CD4-positive, alpha-beta T cell treated with Interferon gamma for 1 hour (primary cell): Measurements from ENCODE around the gene RNF157.
"Not testable (repeated sequence)": the region's sequence is repeated elsewhere in the genome, so short reads cannot be mapped to it uniquely, and the experiment has no call there.

ENCODE experiments used
- DNase-seq: peaks from one replicate; pipeline ENCODE4 v3.0.0-alpha.2; 2020

The RNF157 gene

DNA sequence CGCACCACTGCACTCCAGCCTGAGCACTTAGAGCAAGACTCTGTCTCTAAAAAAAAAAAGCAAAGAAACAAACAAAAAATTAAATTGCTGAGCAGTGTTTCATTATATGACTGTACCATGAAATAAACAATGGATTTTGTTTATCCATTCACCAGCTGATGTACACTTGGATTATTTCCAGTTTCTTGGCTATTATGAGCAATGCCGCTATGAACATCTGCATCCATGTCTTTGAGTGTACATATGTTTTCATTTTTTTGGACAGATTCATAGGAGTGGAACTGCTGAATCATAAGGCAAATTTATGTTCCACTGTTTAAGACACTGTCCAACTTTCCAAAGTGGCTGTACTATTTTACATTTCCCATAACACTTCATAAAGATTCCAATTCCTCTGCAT, 8.0 kb downstream of the RNF157 start:
- DNase-seq = no peak

DNA sequence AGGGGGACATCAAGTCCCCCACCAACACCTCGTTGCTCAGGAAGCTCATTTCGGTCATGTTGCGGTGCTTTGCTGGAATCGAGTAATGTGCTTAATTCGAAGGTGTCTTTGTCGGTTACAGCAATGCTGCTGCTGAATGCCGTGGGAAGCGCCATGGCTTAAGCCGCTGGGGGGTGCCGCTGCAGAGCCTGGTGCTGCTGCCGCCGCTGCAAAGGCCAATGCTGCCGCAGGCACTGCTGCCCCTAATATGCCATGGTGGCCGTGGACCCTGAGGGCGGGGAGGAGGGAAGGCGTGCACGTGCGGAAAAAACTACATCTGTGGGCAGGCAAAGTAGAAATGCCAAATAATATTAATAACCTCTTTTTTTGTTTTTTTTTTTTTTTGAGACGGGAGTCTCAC, 13.5 kb downstream of the RNF157 start:
- not testable (repeated sequence) for DNase-seq

DNA sequence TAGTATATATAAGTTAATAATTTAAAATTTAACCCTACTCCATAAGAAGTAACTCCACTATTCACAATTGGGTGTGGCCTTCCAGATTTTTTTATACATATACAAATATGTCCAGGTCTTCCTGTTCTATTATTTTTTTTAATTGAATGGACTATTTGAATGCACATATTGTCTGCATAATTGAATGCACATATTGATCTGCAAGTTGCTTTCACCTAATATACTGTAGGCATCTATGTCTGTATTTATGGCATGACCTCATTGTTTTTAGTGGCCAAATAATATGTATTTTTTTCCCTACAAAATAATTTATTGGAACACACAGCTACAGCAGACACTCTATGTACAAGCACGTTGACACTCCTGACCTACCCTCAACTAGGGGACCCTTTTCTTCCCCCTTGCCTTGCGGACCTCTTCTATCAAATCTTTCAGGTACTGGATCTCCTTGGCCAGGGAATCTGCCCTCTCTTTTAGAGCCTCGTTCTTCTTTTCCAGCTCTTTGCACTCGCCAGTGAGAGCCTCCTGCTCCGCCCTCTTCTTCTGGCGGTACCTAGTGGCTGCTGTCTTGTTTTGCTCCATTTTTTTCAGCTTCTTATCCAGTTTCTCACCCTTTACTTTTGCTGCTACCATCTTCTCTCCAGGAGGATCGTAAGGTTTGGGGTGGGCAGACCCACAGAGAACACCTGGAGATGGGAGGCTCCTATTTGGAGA, 14.8 kb downstream of the RNF157 start:
- DNase-seq = not testable (repeated sequence)

DNA sequence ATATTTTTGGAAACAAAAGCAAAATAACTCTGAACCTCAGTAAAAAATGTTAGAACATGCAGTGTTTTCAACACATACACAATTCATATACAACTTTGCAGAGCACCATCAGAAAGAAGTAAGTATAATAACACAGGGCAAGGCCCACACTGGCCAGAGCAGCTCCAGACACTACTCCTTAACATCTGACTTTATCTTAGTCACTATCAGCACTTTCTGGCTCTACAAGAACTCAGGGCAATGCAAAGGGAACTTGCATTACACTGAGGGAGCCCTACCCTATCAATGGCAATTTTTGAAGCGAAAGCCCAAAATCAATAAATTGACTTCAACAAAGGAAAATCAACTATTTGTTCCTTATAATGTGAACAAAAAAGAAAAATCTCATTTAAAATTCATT, 16.5 kb downstream of the RNF157 start:
- DNase-seq = no peak

DNA sequence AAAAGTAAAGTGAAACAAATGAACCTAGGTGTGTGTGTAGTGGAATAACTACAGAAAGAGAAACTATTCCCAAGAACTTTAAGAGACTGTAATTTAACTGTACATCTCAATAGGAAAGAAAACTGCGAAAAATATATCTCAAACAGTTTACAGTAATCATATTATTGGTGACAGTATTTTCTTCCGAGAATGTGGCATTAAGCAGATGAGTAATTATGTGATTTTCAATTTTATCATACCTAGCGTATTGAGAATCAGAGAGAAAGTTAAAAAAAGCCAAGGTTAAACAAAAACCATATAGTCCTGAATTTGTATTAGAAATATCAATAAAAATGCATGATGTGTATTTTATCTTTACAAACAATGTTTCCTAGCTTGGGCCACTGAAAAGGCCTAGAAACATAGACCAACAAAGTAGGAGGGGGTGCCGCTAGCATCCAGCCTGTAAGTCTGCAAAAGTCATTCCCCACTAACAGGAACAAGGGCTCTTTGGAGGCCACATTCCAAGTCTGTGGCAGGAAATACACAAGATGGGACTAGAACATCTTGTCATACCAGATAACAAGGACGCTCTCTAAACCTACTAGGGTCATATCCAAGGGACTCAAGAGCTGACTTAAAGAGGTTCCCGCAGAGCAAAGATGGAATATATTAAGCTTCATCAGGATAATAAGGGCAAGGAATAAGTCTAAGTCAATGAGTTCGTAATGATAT, 20.5 kb downstream of the RNF157 start:
- DNase-seq = no peak

DNA sequence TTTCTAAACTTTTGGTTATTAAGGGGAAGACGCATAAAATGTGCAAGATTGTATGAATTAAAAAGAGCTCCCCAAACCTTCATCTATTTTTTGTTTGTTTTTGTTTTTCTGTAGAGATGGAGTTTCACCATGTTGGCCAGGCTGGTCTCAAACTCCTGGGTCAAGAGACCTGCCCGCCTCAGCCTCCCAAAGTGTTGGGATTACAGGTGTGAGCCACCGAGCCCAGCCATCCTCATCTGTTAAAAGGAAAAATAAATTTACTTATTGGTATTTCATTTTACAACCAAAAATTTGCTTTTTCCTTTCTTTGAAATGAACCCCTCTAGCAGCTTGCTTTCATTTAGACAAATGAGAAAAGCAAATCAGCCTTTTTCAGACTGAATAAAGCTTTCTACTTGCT, 23.2 kb downstream of the RNF157 start:
- DNase-seq = no peak

DNA sequence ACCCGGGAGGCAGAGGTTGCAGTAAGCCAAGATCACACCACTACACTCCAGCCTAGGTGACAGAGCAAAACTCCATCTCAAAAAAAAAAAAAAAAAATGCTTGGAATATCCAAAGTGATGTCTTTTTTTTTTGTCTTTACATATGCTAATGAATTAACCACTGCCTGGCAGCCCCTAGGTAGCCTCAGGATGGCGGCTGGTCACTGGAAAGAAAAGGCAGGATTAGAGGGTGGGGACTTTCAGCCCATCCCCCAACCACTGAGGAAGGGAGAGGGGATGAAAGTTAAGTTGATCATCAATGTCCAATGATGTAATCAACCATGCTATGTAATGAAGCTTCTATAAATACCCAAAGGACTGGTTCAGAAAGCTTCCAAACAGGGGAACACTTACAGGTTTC, 26.8 kb downstream of the RNF157 start:
- DNase-seq = no peak

DNA sequence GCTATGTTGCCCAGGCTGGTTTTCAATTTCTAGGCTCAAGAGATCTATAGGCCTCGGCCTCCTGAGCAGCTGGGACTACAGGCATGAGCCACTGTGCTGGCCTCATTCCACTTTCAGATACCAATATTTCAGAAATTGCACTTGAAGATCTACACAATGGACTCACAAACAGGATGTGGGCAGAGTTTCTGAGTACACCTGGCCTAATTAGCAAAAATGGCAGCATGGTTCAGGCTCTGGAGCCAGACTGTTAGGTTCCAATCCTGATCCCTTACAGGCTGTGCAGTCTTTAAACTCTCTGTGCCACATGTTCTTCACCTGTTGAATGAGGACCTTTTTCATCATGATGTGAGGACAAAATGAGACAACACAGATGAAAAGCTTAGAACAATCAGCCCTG, 32.2 kb downstream of the RNF157 start:
- DNase-seq = no peak

DNA sequence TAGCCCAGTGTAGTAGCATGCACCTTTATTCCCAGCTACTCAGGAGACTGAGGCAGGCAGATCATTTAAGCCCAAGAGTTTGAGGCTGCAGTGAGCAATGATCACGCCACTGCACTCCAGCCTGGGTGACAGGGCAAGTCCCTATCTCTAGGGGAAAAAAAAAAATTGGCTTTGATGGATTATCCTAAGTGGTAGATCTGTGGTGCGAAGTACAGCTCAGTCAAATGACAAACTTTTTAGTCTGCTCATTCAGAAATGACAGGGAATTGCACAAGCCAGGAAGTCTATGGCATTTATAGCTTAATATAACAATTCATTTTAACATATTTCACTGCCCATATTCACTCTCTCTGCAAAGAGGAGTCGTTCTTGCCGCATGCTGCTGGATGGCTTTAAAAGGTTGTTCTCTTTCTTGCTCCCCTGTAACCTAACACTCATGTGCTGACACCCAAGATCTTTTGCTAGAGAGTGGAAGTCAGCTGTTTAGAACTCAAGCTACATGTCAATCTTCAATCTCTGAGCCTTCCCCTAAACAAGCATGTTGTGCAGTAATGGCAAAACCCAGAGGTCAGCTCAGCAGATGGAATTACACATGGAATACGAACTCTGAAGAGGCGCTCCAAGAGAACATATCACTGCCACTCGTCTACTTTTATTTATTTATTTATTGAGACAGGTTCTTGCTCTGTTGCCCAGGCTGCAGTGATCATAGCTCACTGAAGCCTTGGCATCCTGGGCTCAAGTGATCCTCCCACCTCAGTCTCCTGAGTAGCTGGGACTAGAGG, 32.8 kb downstream of the RNF157 start:
- no peak for DNase-seq

DNA sequence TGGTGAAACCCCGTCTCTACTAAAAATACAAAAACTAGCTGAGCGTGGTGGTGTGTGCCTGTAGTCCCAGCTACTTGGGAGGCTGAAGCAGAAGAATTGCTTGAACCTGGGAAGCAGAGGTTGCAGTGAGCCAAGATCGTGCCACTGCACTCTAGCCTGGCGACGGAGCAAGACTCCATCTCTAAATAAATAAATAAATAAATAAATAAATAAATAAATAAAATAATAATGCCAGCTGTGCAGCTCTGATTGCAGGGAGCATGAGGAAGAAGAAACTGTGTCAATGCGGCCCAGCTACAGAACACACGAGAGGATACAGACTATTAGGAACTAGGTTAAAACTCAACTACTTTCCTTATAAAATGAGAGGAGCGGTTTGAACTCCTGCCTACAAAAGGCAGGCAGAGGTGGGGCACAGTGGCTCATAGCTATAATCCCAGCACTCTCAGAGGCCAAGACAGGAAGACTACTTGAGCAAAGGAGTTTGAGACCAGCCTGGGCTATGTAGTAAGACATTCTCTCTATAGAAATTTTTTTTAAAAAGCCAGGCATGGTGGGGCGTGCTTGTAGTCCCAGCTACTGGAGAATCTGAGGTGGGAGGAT, 34.6 kb downstream of the RNF157 start:
- not testable (repeated sequence) for DNase-seq

DNA sequence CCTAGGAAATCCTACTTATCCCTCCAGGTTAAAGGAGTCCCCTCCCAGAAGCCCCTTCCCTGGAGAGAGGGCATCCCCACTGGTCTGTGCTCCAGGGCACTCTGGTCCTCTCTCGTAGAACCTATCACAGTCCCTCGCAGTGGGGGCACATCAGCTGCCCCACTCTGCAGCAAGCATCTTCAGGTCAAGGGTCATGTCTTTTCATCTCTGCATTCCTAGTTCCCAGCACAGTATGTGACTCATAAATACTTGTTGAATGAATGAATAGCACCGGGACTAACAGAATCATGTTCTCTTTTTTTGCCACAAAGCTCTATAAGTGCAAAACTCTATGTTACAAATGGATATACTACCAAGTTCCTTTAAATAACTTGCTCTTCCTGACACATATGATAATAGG, 36.0 kb downstream of the RNF157 start:
- no peak for DNase-seq

DNA sequence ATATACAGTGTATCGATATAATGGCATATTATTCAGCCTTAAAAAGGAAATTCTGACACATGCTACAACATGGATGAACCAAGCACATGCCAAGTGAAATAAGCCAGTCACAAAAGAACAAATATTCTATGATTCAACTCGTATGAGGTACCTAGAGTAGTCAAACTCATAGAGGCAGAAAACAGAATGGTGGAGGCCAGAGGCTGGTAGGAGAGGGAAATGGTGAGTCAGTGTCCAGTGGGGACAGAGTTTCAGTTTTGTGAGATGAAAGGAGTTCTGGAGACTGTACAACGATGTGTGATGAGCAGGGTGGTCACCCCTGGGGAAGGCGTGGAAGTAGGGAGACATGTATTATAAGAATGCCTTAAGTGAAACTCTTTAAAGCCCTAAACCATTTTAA, 39.9 kb downstream of the RNF157 start:
- no peak for DNase-seq

DNA sequence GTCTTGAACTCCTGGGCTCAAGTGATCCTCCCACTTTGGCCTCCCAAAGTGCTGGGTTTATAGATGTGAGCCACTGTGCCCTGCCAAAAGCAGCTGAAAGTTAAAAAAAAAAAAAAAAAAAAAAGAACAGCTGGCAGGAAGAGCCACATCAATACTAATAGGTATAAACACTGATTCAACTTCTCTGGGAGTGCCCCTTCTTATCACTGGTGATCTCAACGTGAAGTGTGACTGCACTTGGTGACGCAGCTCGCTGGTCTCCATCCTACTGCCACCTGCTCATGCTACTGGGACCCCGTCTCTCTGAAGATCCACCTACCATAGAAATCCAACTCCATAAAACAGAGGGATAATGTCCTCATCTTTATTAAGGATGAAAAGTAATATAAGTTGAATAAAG, 40.8 kb downstream of the RNF157 start:
- peak; percentile 81 for DNase-seq

DNA sequence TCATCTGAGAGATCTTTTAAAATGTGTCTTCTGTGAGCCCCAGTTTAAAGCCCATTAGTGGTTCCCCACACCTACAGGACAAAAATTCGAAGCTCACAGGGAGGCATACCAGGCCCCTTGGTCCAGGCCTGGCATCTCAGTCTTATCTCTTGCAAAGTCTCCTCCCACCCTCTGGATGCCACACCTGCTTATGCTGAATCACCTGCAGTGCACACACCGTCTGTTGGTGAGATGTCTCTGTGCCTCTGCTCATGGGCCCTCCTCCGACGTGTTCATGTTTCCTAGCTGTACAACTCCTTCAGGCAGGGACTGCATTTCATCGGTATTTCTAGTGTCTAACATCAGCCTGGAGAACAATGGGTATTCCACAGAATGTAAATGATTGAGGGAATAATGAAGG, 41.6 kb downstream of the RNF157 start:
- DNase-seq = no peak

DNA sequence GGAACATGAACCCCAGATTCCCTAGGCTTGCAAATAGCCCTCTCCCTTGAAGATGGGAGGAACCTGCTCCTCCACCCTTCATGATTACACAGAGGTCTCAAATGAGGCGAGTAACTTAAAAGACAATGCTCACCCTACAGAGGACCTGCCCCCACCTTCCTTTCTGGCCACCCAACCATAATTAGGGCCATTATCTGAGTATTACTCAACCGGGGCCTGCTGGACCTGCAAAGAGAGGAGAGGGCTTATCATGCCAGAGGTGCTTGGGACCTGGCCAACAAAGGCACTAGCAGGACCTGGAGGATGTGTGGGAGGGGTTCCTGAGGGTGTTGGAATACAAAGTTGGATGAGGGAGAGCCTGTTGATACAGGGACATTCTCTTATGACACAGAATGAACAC, 42.4 kb downstream of the RNF157 start:
- no peak for DNase-seq

DNA sequence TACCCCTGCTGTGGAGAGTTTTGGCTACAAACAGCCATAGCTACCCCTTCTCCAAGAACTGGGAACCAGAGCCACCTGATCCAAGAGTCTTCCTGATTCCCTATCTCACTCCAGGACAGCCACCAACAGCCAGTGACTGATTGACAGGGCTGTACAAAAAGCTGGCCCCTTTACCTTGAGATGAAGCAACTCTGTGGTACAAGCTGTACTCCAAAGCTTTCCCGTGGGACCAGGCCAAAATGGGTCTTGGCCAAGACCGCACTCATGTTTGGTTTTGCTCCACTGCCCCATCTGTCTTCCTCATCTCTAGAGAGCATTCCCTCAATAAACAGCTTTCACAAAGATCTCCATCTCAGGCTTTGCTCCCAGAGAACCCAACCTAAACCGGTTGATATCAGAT, 43.6 kb downstream of the RNF157 start:
- DNase-seq = no peak

DNA sequence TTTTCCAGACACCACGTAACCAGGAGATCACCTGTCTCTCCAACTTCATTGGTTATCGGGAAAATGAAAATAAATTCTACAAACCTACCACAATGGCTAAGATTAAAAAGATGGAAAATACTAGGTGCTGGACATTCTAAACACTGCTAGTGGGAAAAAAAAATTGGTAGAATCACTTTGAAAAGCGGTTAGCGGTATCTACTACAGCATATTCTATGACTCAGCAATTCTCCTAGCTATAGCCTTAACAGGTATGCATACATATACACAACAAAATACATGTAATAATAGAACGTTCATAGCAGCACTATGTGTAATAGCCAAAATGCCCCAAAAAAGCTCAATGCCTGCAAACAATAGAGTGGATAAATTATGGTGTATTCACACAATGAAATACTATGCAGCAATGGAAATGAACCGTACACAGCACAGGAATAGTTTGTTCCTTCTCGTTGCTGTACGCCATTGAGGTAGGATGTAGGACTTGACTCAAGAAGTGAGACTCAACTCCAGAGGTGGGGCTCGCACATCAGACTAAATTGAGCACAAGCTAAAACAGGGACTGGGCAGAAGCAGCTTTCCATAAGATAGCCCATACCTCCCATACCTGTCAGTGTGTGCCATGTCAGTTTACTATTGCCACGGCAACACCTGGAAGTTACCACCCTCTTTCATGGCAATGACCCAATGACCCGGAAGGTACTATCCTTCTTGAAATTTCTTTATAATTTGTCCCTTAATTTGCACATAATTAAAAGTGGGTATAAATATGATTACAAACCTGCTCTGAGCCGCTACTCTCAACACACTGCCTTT, 44.8 kb downstream of the RNF157 start:
- DNase-seq = no peak

DNA sequence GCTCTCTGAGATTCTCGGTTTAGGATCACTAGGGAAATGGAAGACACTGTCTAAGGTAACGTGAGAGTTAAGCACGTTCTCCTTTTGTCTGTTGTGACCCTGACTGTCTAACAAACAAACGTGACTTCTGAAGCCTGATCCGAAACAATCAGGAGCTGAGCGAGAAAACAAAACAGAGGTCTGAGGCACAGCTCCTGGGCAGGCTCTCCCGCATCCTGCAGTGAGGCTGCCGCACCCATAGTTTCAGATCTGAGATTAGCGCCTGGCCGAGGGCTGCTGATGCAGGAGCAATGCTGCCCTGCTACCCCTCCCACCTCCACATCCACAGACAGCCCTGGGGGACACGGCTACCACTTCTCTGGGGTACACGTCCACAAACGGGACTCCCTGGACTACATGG, 46.7 kb downstream of the RNF157 start:
- DNase-seq = no peak

DNA sequence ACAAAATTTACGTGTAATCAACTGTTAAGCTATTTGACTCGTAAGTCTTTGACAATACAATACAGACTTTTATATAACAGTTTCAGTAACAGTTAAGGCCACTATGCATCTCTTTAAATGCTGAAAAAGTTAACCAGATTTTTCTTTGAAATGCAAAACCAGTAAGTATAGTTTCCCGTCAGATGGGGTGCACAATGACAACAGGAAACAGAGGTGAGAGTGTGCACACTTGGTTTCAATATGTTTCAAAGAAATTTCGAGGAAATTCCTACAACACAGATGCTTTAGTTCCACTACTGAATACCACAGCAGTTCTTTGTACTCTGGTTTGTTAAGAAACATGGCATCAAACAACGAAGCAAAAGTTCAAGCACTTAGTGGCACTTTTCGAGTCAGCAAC, 48.4 kb downstream of the RNF157 start:
- peak; percentile 51 for DNase-seq

DNA sequence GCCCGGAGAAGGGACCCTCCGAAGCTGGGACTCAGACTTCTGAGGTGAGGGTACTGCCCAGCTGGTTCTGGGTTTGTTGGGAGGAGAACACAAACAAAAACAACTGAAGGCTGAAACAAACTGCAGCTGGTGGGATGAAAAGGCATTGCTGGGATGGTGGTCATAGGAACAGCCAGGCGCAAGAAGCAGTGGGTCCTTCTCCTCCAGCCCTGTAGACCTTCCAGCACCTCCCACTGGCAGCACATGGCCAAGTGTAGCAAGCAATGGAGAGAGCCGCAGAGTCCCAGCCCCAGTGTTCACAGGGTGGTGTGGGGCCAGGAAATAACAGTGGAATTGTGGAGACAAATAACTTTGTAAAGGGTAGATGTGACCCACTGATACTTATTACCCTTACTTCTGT, 50.6 kb downstream of the RNF157 start:
- DNase-seq = no peak

DNA sequence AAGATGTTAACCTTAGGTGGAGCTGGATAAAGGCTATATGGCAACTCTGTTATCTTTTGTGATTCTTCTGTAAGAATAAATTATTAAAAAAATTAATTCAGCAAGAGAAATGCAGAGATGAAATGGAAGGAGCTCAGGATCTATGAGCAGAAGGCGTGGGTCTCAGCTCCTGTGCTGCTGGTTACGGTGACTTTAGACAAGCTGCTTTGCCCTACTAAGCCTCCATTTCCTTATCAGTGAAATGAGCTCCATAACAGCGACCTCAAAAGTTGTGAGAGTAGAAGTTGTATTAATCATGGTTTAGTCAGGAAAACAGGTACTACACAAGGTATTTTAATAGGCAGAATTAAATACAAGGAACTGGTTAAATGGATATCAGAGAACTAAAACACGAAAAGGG, 51.0 kb downstream of the RNF157 start:
- no peak for DNase-seq

DNA sequence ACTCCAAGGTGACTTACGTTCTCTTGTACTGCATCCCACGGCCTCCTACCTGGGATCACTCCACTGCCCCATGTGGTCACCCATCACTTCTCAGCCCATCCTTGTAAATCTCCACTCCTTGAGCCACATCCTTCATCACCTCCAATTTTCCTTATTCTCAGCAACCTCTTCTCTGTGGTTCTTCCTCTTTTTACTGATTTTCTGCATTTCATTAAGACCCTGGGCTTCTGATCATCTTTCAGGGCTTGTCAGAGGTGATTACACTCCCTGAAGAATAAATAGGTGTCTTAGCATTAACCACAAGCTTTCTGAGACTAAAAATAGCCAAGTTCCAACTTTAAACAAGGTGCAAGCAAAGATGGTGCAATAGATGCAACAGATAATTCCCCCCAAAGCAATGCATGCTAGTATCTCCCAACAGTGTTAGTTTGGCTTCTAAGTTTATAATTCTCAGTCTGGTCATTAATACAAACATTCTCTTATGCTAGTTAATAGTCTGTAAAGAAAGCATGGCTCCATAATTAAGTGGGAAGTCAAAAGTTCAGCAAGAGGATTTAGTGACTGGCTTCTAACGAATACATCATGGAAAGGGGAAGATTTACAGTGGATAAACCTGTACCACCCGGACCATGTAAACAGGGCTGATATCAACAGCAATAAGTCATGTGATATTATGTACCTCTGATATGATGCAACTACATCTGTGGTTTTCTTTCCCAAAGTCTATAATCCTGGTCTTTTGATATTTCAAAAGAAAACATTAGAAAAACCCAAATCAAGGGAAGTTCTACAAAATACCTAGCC, 51.9 kb downstream of the RNF157 start:
- no peak for DNase-seq
